Activated naive CD4-positive, alpha-beta T cell treated with anti-CD3 and anti-CD28 coated beads for 36 hours (primary cell): Measurements from ENCODE around the gene CORIN. TPM values are rescaled to one million over a fixed set of nuclear protein-coding genes. Genes with fewer than 3 reads are reported as not detected.

Experiments
- CTCF ChIA-PET: fragments of 350-600 bp; sonication (Branson Sonifier 250); formaldehyde crosslinking; loops from one replicate; lab custom pipeline; 2021; ENCODE audit warnings: antibody characterized with exemption; lab: Charles Lee
- DNase-seq: peaks from one replicate; pipeline ENCODE4 v3.0.0-alpha.2; 2020
- H3K27ac Mint-ChIP-seq: one replicate; pipeline ENCODE4 v1.8.0; 2021; ENCODE audit warnings: mild to moderate bottlenecking, mixed read lengths
- H3K27me3 Mint-ChIP-seq: one replicate; pipeline ENCODE4 v1.8.0; 2021; ENCODE audit warnings: low read depth, mixed read lengths
- H3K36me3 Mint-ChIP-seq: one replicate; pipeline ENCODE4 v1.8.0; 2021; ENCODE audit warnings: low read depth, mixed read lengths
- H3K4me1 Mint-ChIP-seq: one replicate; pipeline ENCODE4 v1.8.0; 2021; ENCODE audit warnings: low read depth, mixed read lengths
- H3K4me3 Mint-ChIP-seq: one replicate; pipeline ENCODE4 v1.8.0; 2021; ENCODE audit warnings: mild to moderate bottlenecking, moderate library complexity, mixed read lengths
- H3K9me3 Mint-ChIP-seq: one replicate; pipeline ENCODE4 v1.8.0; 2021; ENCODE audit warnings: mixed read lengths
- intact Hi-C: fragments of 100-400 bp; cut with micrococcal nuclease; formaldehyde crosslinking; loops from one replicate; pipeline ENCODE4 v1.15.1; 2023
- total RNA-seq, 2 experiments: library from RNA; stranded (reverse); gene quantifications; one replicate each; pipeline ENCODE4 v1.2.3, GENCODE V29; 2021

Gene CORIN
- total RNA-seq, 2 experiments from 2014 or later: 0.07 TPM; not detected in 1

GRCh38 chr4:47643845-47644244 is 194.0 kb downstream of the CORIN start:
- Mint-ChIP-seq H3K4me1 (no peaks in the 10 kb centered on the region), H3K9me3 (no peaks in the 10 kb centered on the region), H3K4me3 (no peak overlapping the region), H3K36me3 (no peaks in the 10 kb centered on the region), H3K27ac (no peak overlapping the region), H3K27me3 (peaks cover 8% of the 10 kb centered on the region)
- no peak for DNase-seq
- intact Hi-C loops: no loop called here
- CTCF ChIA-PET: no interaction called here

- H3K4me1 Mint-ChIP-seq: no peaks in the 10 kb centered on the region
- CTCF ChIA-PET: no interaction called here
These were observed 194.7 kb downstream of the CORIN start for GRCh38 chr4:47642985-47643760.

GRCh38 chr4:47642191-47642830 is 195.6 kb downstream of the CORIN start:
- intact Hi-C loops: no loop called here
- no peak overlapping the region for H3K4me3 Mint-ChIP-seq
- CTCF ChIA-PET: no interaction called here
- no peak for DNase-seq
- H3K36me3 Mint-ChIP-seq: no peaks in the 10 kb centered on the region
- no peaks in the 10 kb centered on the region for H3K4me1 Mint-ChIP-seq
- H3K9me3 Mint-ChIP-seq: no peaks in the 10 kb centered on the region
- H3K27me3 Mint-ChIP-seq: peaks cover 7% of the 10 kb centered on the region
- H3K27ac Mint-ChIP-seq: no peak overlapping the region

More at GRCh38 chr4:47642985-47643760, 194.7 kb downstream of the CORIN start:
- DNase-seq: no peak
- H3K27ac Mint-ChIP-seq: no peak overlapping the region
- H3K27me3 Mint-ChIP-seq: peaks cover 7% of the 10 kb centered on the region
- intact Hi-C loops: no loop called here
- H3K4me3 Mint-ChIP-seq: no peak overlapping the region
- no peaks in the 10 kb centered on the region for H3K9me3 Mint-ChIP-seq
- H3K36me3 Mint-ChIP-seq: no peaks in the 10 kb centered on the region

- Mint-ChIP-seq H3K27me3 (peaks cover 10% of the 10 kb centered on the region), H3K36me3 (no peaks in the 10 kb centered on the region), H3K27ac (no peak overlapping the region), H3K4me1 (no peaks in the 10 kb centered on the region), H3K4me3 (no peak overlapping the region), H3K9me3 (peaks cover 5% of the 10 kb centered on the region)
- DNase-seq: no peak
- intact Hi-C loops: no loop called here
- CTCF ChIA-PET: no interaction called here
These were observed 196.1 kb downstream of the CORIN start for GRCh38 chr4:47641755-47642154.

- H3K27ac Mint-ChIP-seq: no peak overlapping the region
- no peak for DNase-seq
- no peaks in the 10 kb centered on the region for H3K36me3 Mint-ChIP-seq
- no peak overlapping the region for H3K4me3 Mint-ChIP-seq
- CTCF ChIA-PET: no interaction called here
- intact Hi-C loops: no loop called here
- peaks cover 14% of the 10 kb centered on the region for H3K27me3 Mint-ChIP-seq
- H3K4me1 Mint-ChIP-seq: no peaks in the 10 kb centered on the region
- peaks cover 8% of the 10 kb centered on the region for H3K9me3 Mint-ChIP-seq
These were observed 197.0 kb downstream of the CORIN start for GRCh38 chr4:47640911-47641310.

GRCh38 chr4:47639531-47639930 is 198.3 kb downstream of the CORIN start:
- Mint-ChIP-seq H3K27me3 (peaks cover 14% of the 10 kb centered on the region), H3K4me1 (no peaks in the 10 kb centered on the region), H3K36me3 (no peaks in the 10 kb centered on the region), H3K4me3 (no peak overlapping the region), H3K27ac (no peak overlapping the region), H3K9me3 (peaks cover 8% of the 10 kb centered on the region)
- CTCF ChIA-PET: no interaction called here
- intact Hi-C loops: no loop called here
- DNase-seq: peak; percentile 6

- Mint-ChIP-seq H3K27me3 (peaks cover 1% of the 10 kb centered on the region), H3K4me3 (no peak overlapping the region), H3K27ac (no peak overlapping the region), H3K36me3 (no peaks in the 10 kb centered on the region), H3K4me1 (no peaks in the 10 kb centered on the region), H3K9me3 (no peaks in the 10 kb centered on the region)
- CTCF ChIA-PET: no interaction called here
- intact Hi-C loops: no loop called here
- DNase-seq: no peak
These were observed 206.7 kb downstream of the CORIN start for GRCh38 chr4:47631161-47631560.

- no peak for DNase-seq
- Mint-ChIP-seq H3K4me3 (no peak overlapping the region), H3K36me3 (no peaks in the 10 kb centered on the region), H3K27me3 (peaks cover 1% of the 10 kb centered on the region), H3K27ac (no peak overlapping the region), H3K9me3 (no peaks in the 10 kb centered on the region), H3K4me1 (no peaks in the 10 kb centered on the region)
- intact Hi-C loops: no loop called here
- CTCF ChIA-PET: no interaction called here
These were observed 213.8 kb downstream of the CORIN start for GRCh38 chr4:47624031-47624441.

GRCh38 chr4:47621181-47621580 is 216.7 kb downstream of the CORIN start:
- CTCF ChIA-PET: no interaction called here
- Mint-ChIP-seq H3K36me3 (no peaks in the 10 kb centered on the region), H3K9me3 (no peaks in the 10 kb centered on the region), H3K4me1 (no peaks in the 10 kb centered on the region), H3K4me3 (no peak overlapping the region), H3K27me3 (no peaks in the 10 kb centered on the region), H3K27ac (no peak overlapping the region)
- no peak for DNase-seq
- intact Hi-C loops: no loop called here

GRCh38 chr4:47619691-47620090 is 218.2 kb downstream of the CORIN start:
- Mint-ChIP-seq H3K9me3 (no peaks in the 10 kb centered on the region), H3K4me1 (no peaks in the 10 kb centered on the region), H3K4me3 (no peak overlapping the region), H3K27me3 (no peaks in the 10 kb centered on the region), H3K36me3 (no peaks in the 10 kb centered on the region), H3K27ac (no peak overlapping the region)
- CTCF ChIA-PET: no interaction called here
- no peak for DNase-seq
- intact Hi-C loops: no loop called here

GRCh38 chr4:47617607-47618006 is 220.3 kb downstream of the CORIN start:
- intact Hi-C loops: no loop called here
- Mint-ChIP-seq H3K4me1 (no peaks in the 10 kb centered on the region), H3K27me3 (no peaks in the 10 kb centered on the region), H3K4me3 (no peak overlapping the region), H3K36me3 (no peaks in the 10 kb centered on the region), H3K27ac (no peak overlapping the region), H3K9me3 (no peaks in the 10 kb centered on the region)
- DNase-seq: no peak
- CTCF ChIA-PET: interaction anchor here (0.8 kb wide), 1 partner anchor 52 kb away, joined by 3 read pairs; no protein-coding TSS in a partner anchor

- Mint-ChIP-seq H3K36me3 (no peaks in the 10 kb centered on the region), H3K9me3 (no peaks in the 10 kb centered on the region), H3K4me1 (no peaks in the 10 kb centered on the region), H3K4me3 (no peak overlapping the region), H3K27me3 (no peaks in the 10 kb centered on the region), H3K27ac (no peak overlapping the region)
- CTCF ChIA-PET: interaction anchor here (0.7 kb wide), 1 partner anchor 103 kb away, joined by 3 read pairs; no protein-coding TSS in a partner anchor
- no peak for DNase-seq
- intact Hi-C loops: no loop called here
These were observed 222.5 kb downstream of the CORIN start for GRCh38 chr4:47615385-47615784.
